ENCODE measurements around the gene NMNAT2.
A peak's percentile ranks its signal among the peaks of the same experiment; 100 is the strongest.

NMNAT2 gene

DNA sequence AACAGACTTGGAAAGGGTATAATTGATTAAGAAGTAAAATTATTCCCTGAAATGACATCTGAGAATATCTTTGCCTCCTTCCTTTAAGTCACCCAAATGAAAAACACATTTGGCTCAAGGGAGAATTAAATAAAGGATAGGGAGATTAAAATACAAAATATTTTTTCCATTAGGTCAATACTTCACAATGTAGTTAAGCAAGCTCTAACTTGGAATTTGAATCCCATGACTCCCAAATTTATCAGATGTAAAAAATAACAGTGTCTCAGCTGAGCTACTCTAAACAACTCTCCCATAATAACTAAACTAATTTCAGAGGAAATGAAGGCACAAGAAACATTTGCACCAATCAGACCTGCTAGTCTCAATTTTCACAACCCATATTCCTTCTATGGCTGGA lies 6.5 kb upstream of the NMNAT2 start:
- no peak overlapping the region for H3K4me3 ChIP-seq (ENCODE audit: low read depth, low read length)
- TF ChIP-seq, protein P1, sequence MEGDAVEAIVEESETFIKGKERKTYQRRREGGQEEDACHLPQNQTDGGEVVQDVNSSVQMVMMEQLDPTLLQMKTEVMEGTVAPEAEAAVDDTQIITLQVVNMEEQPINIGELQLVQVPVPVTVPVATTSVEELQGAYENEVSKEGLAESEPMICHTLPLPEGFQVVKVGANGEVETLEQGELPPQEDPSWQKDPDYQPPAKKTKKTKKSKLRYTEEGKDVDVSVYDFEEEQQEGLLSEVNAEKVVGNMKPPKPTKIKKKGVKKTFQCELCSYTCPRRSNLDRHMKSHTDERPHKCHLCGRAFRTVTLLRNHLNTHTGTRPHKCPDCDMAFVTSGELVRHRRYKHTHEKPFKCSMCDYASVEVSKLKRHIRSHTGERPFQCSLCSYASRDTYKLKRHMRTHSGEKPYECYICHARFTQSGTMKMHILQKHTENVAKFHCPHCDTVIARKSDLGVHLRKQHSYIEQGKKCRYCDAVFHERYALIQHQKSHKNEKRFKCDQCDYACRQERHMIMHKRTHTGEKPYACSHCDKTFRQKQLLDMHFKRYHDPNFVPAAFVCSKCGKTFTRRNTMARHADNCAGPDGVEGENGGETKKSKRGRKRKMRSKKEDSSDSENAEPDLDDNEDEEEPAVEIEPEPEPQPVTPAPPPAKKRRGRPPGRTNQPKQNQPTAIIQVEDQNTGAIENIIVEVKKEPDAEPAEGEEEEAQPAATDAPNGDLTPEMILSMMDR (IDR thresholded peaks at IDR 0.05; ENCODE audit: low read depth, low read length, missing control alignments): no peak
- DNase-seq (ENCODE audit: low read depth): no peak
- in situ Hi-C loops (cut with HindIII; ENCODE audit: low sequenced_read_pairs): no loop called here

GRCh38 chr1:183423541-183423940 lies 5.4 kb upstream of the NMNAT2 start:
- no peak for DNase-seq (ENCODE audit: low read depth)
- H3K4me3 ChIP-seq (ENCODE audit: low read depth, low read length): no peak overlapping the region
- TF ChIP-seq, protein P1 (IDR thresholded peaks at IDR 0.05; ENCODE audit: low read depth, low read length, missing control alignments): no peak
- in situ Hi-C loops (cut with HindIII; ENCODE audit: low sequenced_read_pairs): no loop called here

- DNase-seq (ENCODE audit: low read depth): no peak
- in situ Hi-C loops (cut with HindIII; ENCODE audit: low sequenced_read_pairs): no loop called here
- TF ChIP-seq, protein P1 (IDR thresholded peaks at IDR 0.05; ENCODE audit: low read depth, low read length, missing control alignments): no peak
- no peak overlapping the region for H3K4me3 ChIP-seq (ENCODE audit: low read depth, low read length)
These were observed 1.2 kb upstream of the NMNAT2 start for GRCh38 chr1:183419399-183419798.

DNA sequence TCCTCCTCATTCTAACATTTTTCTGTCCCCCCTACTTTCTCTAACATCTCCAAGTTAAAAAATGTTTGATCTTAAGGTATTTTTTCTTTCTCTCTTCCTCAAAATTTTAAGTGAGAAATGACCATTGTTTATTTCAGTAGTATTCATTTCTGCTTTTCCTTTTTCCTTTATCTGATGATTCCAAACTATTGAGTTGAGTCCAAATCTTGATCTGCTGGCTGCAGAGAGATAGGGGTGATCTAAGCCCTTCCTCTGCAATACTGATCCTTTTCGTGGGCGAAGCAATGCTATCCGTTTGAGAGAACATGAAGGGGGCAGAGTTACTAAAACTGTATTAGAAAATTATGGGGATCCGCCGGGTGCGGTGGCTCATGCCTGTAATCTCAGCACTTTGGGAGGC lies 516 bp upstream of the NMNAT2 start:
- TF ChIP-seq, protein P1 (IDR thresholded peaks at IDR 0.05; ENCODE audit: low read depth, low read length, missing control alignments): no peak
- H3K4me3 ChIP-seq (ENCODE audit: low read depth, low read length): no peak overlapping the region
- DNase-seq (ENCODE audit: low read depth): no peak
- in situ Hi-C loops (cut with HindIII; ENCODE audit: low sequenced_read_pairs): no loop called here

GRCh38 chr1:183416850-183417771 lies 1.1 kb downstream of the NMNAT2 start:
- DNase-seq (ENCODE audit: low read depth): peak; percentile 27
- TF ChIP-seq, protein P1 (IDR thresholded peaks at IDR 0.05; ENCODE audit: low read depth, low read length, missing control alignments): no peak
- in situ Hi-C loops (cut with HindIII; ENCODE audit: low sequenced_read_pairs): no loop called here
- peak overlapping the region; percentile 26 for H3K4me3 ChIP-seq (ENCODE audit: low read depth, low read length)

DNA sequence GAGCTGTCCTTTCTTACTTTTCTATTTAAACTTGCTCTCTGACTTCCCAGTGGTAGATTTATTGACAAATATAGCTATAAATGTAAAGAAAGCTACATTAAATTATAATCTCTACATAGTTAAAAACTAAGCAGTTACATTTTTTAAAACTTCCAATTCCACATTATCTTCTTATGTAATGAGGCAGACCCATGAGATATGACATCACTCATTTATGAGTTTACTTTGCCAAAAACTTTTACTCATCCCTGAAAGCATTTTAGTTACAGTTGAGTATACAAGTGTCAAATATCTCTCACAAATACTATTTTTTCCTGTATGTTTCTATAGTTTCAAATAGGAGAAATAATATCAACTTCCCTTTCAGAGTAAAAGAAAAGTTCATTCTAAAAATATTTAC lies 3.8 kb downstream of the NMNAT2 start:
- in situ Hi-C loops (cut with HindIII; ENCODE audit: low sequenced_read_pairs): no loop called here
- TF ChIP-seq, protein P1 (IDR thresholded peaks at IDR 0.05; ENCODE audit: low read depth, low read length, missing control alignments): no peak
- no peak overlapping the region for H3K4me3 ChIP-seq (ENCODE audit: low read depth, low read length)
- DNase-seq (ENCODE audit: low read depth): no peak

All from astrocyte of the cerebellum (primary cell).